ENCODE data around the gene VENTX. TPM values are rescaled to one million over a fixed set of nuclear protein-coding genes. Genes with fewer than 3 reads are reported as not detected.

Gene VENTX
- total RNA-seq, 1 donor from 2014 or later, result 0.13 TPM

- intact Hi-C loops (cut with micrococcal nuclease), result no loop called here
- Mint-ChIP-seq H3K36me3 (ENCODE audit: low read depth) (no peaks in the 10 kb centered on the region), H3K27ac (no peak overlapping the region), H3K4me1 (peaks cover 19% of the 10 kb centered on the region), H3K27me3 (peaks cover 43% of the 10 kb centered on the region), H3K9me3 (no peaks in the 10 kb centered on the region), H3K4me3 (no peak overlapping the region)
- ATAC-seq (ENCODE audit: low read depth) (no peak), DNase-seq (no peak)
- TF ChIP-seq, protein P1, sequence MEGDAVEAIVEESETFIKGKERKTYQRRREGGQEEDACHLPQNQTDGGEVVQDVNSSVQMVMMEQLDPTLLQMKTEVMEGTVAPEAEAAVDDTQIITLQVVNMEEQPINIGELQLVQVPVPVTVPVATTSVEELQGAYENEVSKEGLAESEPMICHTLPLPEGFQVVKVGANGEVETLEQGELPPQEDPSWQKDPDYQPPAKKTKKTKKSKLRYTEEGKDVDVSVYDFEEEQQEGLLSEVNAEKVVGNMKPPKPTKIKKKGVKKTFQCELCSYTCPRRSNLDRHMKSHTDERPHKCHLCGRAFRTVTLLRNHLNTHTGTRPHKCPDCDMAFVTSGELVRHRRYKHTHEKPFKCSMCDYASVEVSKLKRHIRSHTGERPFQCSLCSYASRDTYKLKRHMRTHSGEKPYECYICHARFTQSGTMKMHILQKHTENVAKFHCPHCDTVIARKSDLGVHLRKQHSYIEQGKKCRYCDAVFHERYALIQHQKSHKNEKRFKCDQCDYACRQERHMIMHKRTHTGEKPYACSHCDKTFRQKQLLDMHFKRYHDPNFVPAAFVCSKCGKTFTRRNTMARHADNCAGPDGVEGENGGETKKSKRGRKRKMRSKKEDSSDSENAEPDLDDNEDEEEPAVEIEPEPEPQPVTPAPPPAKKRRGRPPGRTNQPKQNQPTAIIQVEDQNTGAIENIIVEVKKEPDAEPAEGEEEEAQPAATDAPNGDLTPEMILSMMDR (IDR thresholded peaks at IDR 0.05), result no peak
- CTCF ChIA-PET, result no interaction called here
- POLR2A ChIA-PET, result no interaction called here
Measured at GRCh38 chr10:133224756-133225372, 12.8 kb upstream of the VENTX start.

DNA sequence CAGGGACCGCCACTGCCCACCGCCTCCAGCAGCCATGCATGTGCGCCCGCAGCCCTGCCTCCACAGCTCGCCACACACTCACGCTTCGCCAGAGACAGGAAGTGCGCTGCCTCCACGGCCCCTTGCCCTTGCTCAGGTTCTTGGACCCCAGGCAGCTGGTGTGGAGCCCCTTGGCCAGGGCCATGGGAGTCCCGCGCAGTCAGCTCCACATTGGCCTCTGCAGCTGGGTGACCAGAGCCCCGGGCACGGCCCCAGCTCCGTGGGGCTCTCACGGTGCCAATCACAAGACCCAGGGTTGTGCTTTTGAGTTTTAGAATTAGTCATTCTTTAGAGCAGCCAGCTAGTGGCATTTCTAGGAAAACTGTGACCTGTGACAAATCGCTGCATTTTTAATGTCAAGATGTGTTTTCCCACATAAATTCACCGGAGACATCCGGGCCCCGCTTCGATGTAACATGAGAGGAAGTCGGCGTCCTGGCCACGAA lies 11.9 kb upstream of the VENTX start:
- CTCF ChIA-PET, result no interaction called here
- intact Hi-C loops (cut with micrococcal nuclease), result no loop called here

GRCh38 chr10:133226251-133226808 lies 11.3 kb upstream of the VENTX start:
- no peak overlapping the region for H3K4me3 Mint-ChIP-seq
- no peaks in the 10 kb centered on the region for H3K9me3 Mint-ChIP-seq
- ChIA-PET POLR2A (no interaction called here), CTCF (no interaction called here)
- peaks cover 37% of the 10 kb centered on the region for H3K27me3 Mint-ChIP-seq
- TF ChIP-seq, protein P1 (IDR thresholded peaks at IDR 0.05), result no peak
- no peak overlapping the region for H3K27ac Mint-ChIP-seq
- ATAC-seq (ENCODE audit: low read depth) (no peak), DNase-seq (no peak)
- no peaks in the 10 kb centered on the region for H3K36me3 Mint-ChIP-seq (ENCODE audit: low read depth)
- peaks cover 22% of the 10 kb centered on the region for H3K4me1 Mint-ChIP-seq
- intact Hi-C loops (cut with micrococcal nuclease), result no loop called here

More for the DNA sequence above, 11.9 kb upstream of the VENTX start:
- Mint-ChIP-seq H3K4me1 (peaks cover 20% of the 10 kb centered on the region), H3K36me3 (ENCODE audit: low read depth) (no peaks in the 10 kb centered on the region), H3K27me3 (peaks cover 42% of the 10 kb centered on the region), H3K9me3 (no peaks in the 10 kb centered on the region), H3K4me3 (no peak overlapping the region), H3K27ac (no peak overlapping the region)
- POLR2A ChIA-PET, result no interaction called here
- TF ChIP-seq, protein P1 (IDR thresholded peaks at IDR 0.05), result no peak
- ATAC-seq (ENCODE audit: low read depth), result no peak
- DNase-seq, result no peak

GRCh38 chr10:133227256-133227655 lies 10.4 kb upstream of the VENTX start:
- no peaks in the 10 kb centered on the region for H3K9me3 Mint-ChIP-seq
- POLR2A ChIA-PET, result no interaction called here
- ATAC-seq (ENCODE audit: low read depth), result no peak

More at GRCh38 chr10:133227256-133227655, 10.4 kb upstream of the VENTX start:
- CTCF ChIA-PET, result no interaction called here
- TF ChIP-seq, protein P1 (IDR thresholded peaks at IDR 0.05), result no peak
- Mint-ChIP-seq H3K27ac (no peak overlapping the region), H3K4me1 (peaks cover 25% of the 10 kb centered on the region), H3K27me3 (peaks cover 43% of the 10 kb centered on the region), H3K36me3 (ENCODE audit: low read depth) (no peaks in the 10 kb centered on the region), H3K4me3 (no peak overlapping the region)
- DNase-seq, result no peak
- intact Hi-C loops (cut with micrococcal nuclease), result no loop called here

All from activated B cell treated with CpG ODN at 0.5 μM for 24 hours (primary cell).